HepG2 (cell line): ENCODE measurements around the gene COL27A1. TPM values are rescaled to one million over a fixed set of nuclear protein-coding genes. Genes with fewer than 3 reads are reported as not detected.

Source experiments
- KDM2A ChIP-seq: sonication (generic); formaldehyde crosslinking; IDR thresholded peaks from 2 replicates; pipeline ENCODE4 v1.4.0; 2020; ENCODE audit warnings: low read depth, missing genetic modification reagents, borderline replicate concordance
- MAF1 ChIP-seq: sonication (generic); formaldehyde crosslinking; IDR thresholded peaks from 2 replicates; pipeline ENCODE4 v1.5.0; 2020; ENCODE audit warnings: missing genetic modification reagents, borderline replicate concordance
- MED8 ChIP-seq: sonication (generic); formaldehyde crosslinking; IDR thresholded peaks from 2 replicates; pipeline ENCODE4 v1.8.1; 2023; ENCODE audit warnings: mild to moderate bottlenecking, missing genetic modification reagents; ENCODE audit not compliant: insufficient replicate concordance
- SALL2 ChIP-seq: sonication (generic); formaldehyde crosslinking; IDR thresholded peaks from 2 replicates; pipeline ENCODE4 v1.8.1; 2023; ENCODE audit warnings: mild to moderate bottlenecking, missing genetic modification reagents, inconsistent platforms
- SOX13 ChIP-seq, 3 experiments: fragments of 450-650 bp in 1 of 3; sonication (generic) in 1 of 3; formaldehyde crosslinking in 1 of 3; IDR thresholded peaks in 2 of 3; conservative IDR thresholded peaks in 1 of 3; 2 replicates each; pipeline versions ENCODE4 v1.5.0 to v1.6.1; 2016 to 2020; ENCODE audit warnings: antibody characterized with exemption in 1 of 3, mild to moderate bottlenecking in 1 of 3, missing compliant biosample characterization in 1 of 3, missing genetic modification reagents in 1 of 3, moderate library complexity in 1 of 3
- SP4 ChIP-seq: sonication (generic); formaldehyde crosslinking; IDR thresholded peaks from 2 replicates; pipeline ENCODE4 v1.8.1; 2023; ENCODE audit warnings: mild to moderate bottlenecking, missing genetic modification reagents
- STAG1 ChIP-seq: sonication (generic); formaldehyde crosslinking; IDR thresholded peaks from 2 replicates; pipeline ENCODE4 v1.4.0; 2020; ENCODE audit warnings: missing genetic modification reagents
- ZBTB33 ChIP-seq: sonication (generic); formaldehyde crosslinking; IDR thresholded peaks from 2 replicates; pipeline ENCODE4 v1.4.0; 2020; ENCODE audit warnings: missing genetic modification reagents
- ZNF205 ChIP-seq: IDR thresholded peaks from 2 replicates; pipeline ENCODE4 v1.6.1; 2018; ENCODE audit warnings: missing biosample characterization, missing genetic modification reagents
- ZNF224 ChIP-seq: sonication (generic); formaldehyde crosslinking; IDR thresholded peaks from 2 replicates; pipeline ENCODE4 v1.5.0; 2020; ENCODE audit warnings: mild to moderate bottlenecking, missing genetic modification reagents
- ZNF441 ChIP-seq: sonication (generic); formaldehyde crosslinking; IDR thresholded peaks from 2 replicates; pipeline ENCODE4 v1.7.0; 2021; ENCODE audit warnings: missing genetic modification reagents, borderline replicate concordance
- ZSCAN12 ChIP-seq: sonication (generic); formaldehyde crosslinking; IDR thresholded peaks from 2 replicates; pipeline ENCODE4 v1.9.0; 2021; ENCODE audit warnings: mild to moderate bottlenecking, missing genetic modification reagents
- polyA plus RNA-seq, 8 experiments: library from polyadenylated mRNA; depleted of rRNA in 3 of 8; stranded (reverse) in 7 of 8; unstranded in 1 of 8; fragments of >200 nt; fragmentation: Illumina TruSeq in 4 of 8; extraction: Trizol in 4 of 8; gene quantifications; 2 replicates each; pipeline versions ENCODE4 v1.2.1 to v1.2.3, GENCODE V29; 2011 to 2016; ENCODE audit warnings: low read depth in 4 of 8, missing spikeins in 1 of 8, mixed read lengths in 1 of 8; ENCODE audit not compliant: insufficient read depth in 1 of 8
- total RNA-seq, 5 experiments: library from RNA; depleted of rRNA; stranded (reverse); fragments of >200 nt; fragmentation: Illumina TruSeq; extraction: Trizol; gene quantifications; 2 replicates each; pipeline ENCODE4 v1.2.3, GENCODE V29; 2016; ENCODE audit warnings: low read depth in 1 of 5
- TF ChIP-seq, protein P1 (sequence below): sonication (generic); formaldehyde crosslinking; IDR thresholded peaks from 2 replicates; pipeline ENCODE4 v1.9.0; 2021; ENCODE audit warnings: missing genetic modification reagents, mild to moderate bottlenecking, borderline replicate concordance
- TF ChIP-seq, protein P2 (sequence below): sonication (generic); formaldehyde crosslinking; conservative IDR thresholded peaks from 2 replicates; pipeline ENCODE4 v1.8.1; 2023; ENCODE audit warnings: missing genetic modification reagents
- TF ChIP-seq, protein P3 (sequence below), 2 experiments: sonication (generic) in 1 of 2; formaldehyde crosslinking in 1 of 2; IDR thresholded peaks; 2 replicates each; pipeline versions ENCODE4 v1.4.0 to v1.6.1; 2018 to 2020; ENCODE audit warnings: missing genetic modification reagents in 2 of 2, borderline replicate concordance in 1 of 2, low read depth in 1 of 2, mild to moderate bottlenecking in 1 of 2, missing biosample characterization in 1 of 2

The COL27A1 gene
- total and polyA plus RNA-seq, 2 of the 13 experiments (the other 11 are each of a cell fraction or from before 2014, with no cell fraction given) = 71.3 to 89.1 TPM

DNA sequence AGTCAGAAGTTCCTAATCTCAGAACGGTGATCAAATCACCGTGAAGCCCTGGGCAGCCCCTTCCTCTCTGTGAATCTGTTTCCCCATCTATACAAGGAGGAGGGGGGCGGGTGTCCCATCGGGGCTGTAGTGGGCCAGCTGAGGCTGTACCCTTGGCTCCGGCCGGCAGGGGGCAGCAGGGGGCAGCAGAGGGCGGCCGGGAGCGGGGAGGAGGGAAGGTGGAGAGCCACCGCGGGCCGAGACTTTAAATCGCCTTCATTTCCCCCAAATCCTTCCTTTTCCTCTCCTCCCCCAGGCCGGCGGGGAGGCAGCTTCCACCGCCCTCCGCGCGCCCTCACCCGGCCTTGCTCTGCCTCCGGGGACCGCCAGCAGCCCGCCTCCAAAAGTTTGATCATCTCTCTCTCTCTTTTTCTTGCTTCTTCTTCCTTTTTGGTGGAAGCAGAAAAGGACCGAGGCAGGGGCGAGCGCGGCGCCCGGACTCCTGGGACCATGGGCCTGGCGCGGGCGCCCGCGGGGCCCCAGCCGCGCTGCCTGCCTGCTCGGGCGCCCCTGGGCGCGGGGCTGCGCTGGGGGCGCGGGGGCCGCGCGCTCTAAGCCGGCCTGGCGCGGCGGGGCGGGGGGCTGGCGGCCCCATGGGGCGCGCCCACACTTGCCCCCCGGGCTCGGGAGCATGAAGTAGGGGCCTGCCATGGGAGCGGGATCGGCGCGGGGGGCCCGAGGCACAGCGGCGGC, at the start of gene COL27A1 (continued):
- no peak for TF ChIP-seq ZNF441
- 0 out of 2 replicates have a peak, but pooled peaks have one; percentile 17 for TF ChIP-seq ZBTB33
- TF ChIP-seq, protein P1, sequence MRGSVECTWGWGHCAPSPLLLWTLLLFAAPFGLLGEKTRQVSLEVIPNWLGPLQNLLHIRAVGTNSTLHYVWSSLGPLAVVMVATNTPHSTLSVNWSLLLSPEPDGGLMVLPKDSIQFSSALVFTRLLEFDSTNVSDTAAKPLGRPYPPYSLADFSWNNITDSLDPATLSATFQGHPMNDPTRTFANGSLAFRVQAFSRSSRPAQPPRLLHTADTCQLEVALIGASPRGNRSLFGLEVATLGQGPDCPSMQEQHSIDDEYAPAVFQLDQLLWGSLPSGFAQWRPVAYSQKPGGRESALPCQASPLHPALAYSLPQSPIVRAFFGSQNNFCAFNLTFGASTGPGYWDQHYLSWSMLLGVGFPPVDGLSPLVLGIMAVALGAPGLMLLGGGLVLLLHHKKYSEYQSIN (CRISPR knock-in tag) = no peak
- TF ChIP-seq SOX13 (IDR thresholded peaks at IDR 0.05) = no peak
- TF ChIP-seq SOX13 (CRISPR knock-in tag; conservative IDR thresholded peaks at IDR 0.05 in 1 of 2, IDR thresholded peaks at IDR 0.05 in 1 of 2) = peak in 1 of 2 experiments; percentile 24; a peak in 1 of 4 replicates
- TF ChIP-seq SP4 (CRISPR knock-in tag) = peak; percentile 63; the same call in 1 of the 2 replicates
- TF ChIP-seq MED8 (CRISPR knock-in tag) = no peak
- peak; percentile 89 for TF ChIP-seq KDM2A (CRISPR knock-in tag)
- TF ChIP-seq ZNF224 = no peak
- peak; percentile 76 for TF ChIP-seq STAG1 (CRISPR knock-in tag)
- TF ChIP-seq, protein P2, sequence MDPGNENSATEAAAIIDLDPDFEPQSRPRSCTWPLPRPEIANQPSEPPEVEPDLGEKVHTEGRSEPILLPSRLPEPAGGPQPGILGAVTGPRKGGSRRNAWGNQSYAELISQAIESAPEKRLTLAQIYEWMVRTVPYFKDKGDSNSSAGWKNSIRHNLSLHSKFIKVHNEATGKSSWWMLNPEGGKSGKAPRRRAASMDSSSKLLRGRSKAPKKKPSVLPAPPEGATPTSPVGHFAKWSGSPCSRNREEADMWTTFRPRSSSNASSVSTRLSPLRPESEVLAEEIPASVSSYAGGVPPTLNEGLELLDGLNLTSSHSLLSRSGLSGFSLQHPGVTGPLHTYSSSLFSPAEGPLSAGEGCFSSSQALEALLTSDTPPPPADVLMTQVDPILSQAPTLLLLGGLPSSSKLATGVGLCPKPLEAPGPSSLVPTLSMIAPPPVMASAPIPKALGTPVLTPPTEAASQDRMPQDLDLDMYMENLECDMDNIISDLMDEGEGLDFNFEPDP (CRISPR knock-in tag) = no peak
- TF ChIP-seq ZSCAN12 = no peak
- no peak for TF ChIP-seq SALL2 (CRISPR knock-in tag)
- no peak for TF ChIP-seq MAF1 (CRISPR knock-in tag)
- TF ChIP-seq, protein P3, sequence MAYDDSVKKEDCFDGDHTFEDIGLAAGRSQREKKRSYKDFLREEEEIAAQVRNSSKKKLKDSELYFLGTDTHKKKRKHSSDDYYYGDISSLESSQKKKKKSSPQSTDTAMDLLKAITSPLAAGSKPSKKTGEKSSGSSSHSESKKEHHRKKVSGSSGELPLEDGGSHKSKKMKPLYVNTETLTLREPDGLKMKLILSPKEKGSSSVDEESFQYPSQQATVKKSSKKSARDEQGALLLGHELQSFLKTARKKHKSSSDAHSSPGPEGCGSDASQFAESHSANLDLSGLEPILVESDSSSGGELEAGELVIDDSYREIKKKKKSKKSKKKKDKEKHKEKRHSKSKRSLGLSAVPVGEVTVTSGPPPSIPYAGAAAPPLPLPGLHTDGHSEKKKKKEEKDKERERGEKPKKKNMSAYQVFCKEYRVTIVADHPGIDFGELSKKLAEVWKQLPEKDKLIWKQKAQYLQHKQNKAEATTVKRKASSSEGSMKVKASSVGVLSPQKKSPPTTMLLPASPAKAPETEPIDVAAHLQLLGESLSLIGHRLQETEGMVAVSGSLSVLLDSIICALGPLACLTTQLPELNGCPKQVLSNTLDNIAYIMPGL (CRISPR knock-in tag; IDR thresholded peaks at IDR 0.05; ENCODE audit: borderline replicate concordance in 1 of 2, low read depth in 1 of 2) = peak; percentile 89 to 96; a peak in 3 of 4 replicates
- TF ChIP-seq ZNF205 (CRISPR knock-in tag) = 0 out of 2 replicates have a peak, but pooled peaks have one; percentile 26
